Panc1 (cell line): ENCODE data around the gene RPP25L. TPM values are rescaled to one million over a fixed set of nuclear protein-coding genes. Genes with fewer than 3 reads are reported as not detected.

ENCODE experiments used
- ATAC-seq: fragments of 200-7000 bp; cut with Tn5 transposase; 2 replicates; pipeline ENCODE4 v1.9.1; 2020; ENCODE audit warnings: mild to moderate bottlenecking, moderate library complexity
- BruUV-seq: library from RNA; stranded (reverse); fragments of 400-500 nt; replicated peaks from 2 replicates; lab custom pipeline; 2021; lab: Mats Ljungman, UMichigan
- CTCF ChIA-PET: fragments of 300-600 bp; sonication (Branson Sonifier 250); formaldehyde crosslinking; loops from one replicate; lab custom pipeline; 2022; ENCODE audit warnings: antibody characterized with exemption; lab: Charles Lee
- POLR2A ChIA-PET: fragments of 300-600 bp; sonication (Branson Sonifier 250); formaldehyde crosslinking; loops from one replicate; lab custom pipeline; 2022; ENCODE audit warnings: antibody characterized with exemption; lab: Charles Lee
- DNase-seq: peaks from one replicate; pipeline ENCODE4 v3.0.0-alpha.2; 2010; ENCODE audit warnings: low read depth, low spot score
- H3K27ac ChIP-seq: 2 replicates; pipeline ENCODE4 v1.5.1; 2011; ENCODE audit warnings: mild to moderate bottlenecking, low read length, inconsistent platforms
- H3K27me3 ChIP-seq: fragments of 200-500 bp; sonication (Bioruptor generic); 2 replicates; pipeline ENCODE4 v1.6.0; 2014; ENCODE audit warnings: low read length, inconsistent platforms; ENCODE audit not compliant: control insufficient read depth, insufficient read depth
- H3K36me3 ChIP-seq: fragments of 200-500 bp; sonication (Bioruptor generic); 2 replicates; pipeline ENCODE4 v1.5.1; 2014; ENCODE audit warnings: inconsistent platforms, mild to moderate bottlenecking, low read length, moderate library complexity; ENCODE audit not compliant: control insufficient read depth, insufficient read depth
- H3K4me1 ChIP-seq: 2 replicates; pipeline ENCODE4 v1.5.1; 2011; ENCODE audit warnings: inconsistent platforms, mild to moderate bottlenecking, low read length, moderate library complexity; ENCODE audit not compliant: control insufficient read depth, insufficient read depth
- H3K4me3 ChIP-seq, 2 experiments: 2 replicates each; pipeline ENCODE4 v1.5.1; 2011 to 2012; ENCODE audit warnings: low read depth in 2 of 2, low read length in 2 of 2, mild to moderate bottlenecking in 2 of 2, inconsistent platforms in 1 of 2, moderate library complexity in 1 of 2
- H3K9me3 ChIP-seq: fragments of 200-500 bp; sonication (Bioruptor generic); 2 replicates; pipeline ENCODE4 v1.5.1; 2014; ENCODE audit warnings: low read depth, mild to moderate bottlenecking, inconsistent platforms, low read length, moderate library complexity; ENCODE audit not compliant: control insufficient read depth, insufficient read depth
- CTCF ChIP-seq: fragments of 450-650 bp; IDR thresholded peaks from 2 replicates; pipeline ENCODE4 v1.5.1; 2017; ENCODE audit warnings: mild to moderate bottlenecking
- POLR2AphosphoS5 ChIP-seq: IDR thresholded peaks from 2 replicates; pipeline ENCODE4 v1.6.1; 2012; ENCODE audit warnings: mild to moderate bottlenecking, low read depth, low read length, moderate library complexity
- REST ChIP-seq, 2 experiments: IDR thresholded peaks; 2 replicates each; pipeline ENCODE4 v1.6.1; 2011 to 2012; ENCODE audit warnings: low read depth in 2 of 2, control low read depth in 1 of 2, low read length in 1 of 2, mild to moderate bottlenecking in 1 of 2, moderate library complexity in 1 of 2; ENCODE audit not compliant: insufficient read depth in 1 of 2
- SIN3A ChIP-seq: IDR thresholded peaks from 2 replicates; pipeline ENCODE4 v1.6.1; 2012; ENCODE audit warnings: low read depth, mild to moderate bottlenecking, low read length, moderate library complexity, borderline replicate concordance; ENCODE audit not compliant: insufficient read depth
- in situ Hi-C: cut with HindIII; loops from 2 replicates; pipeline ENCODE4 v1.10.0; 2016; ENCODE audit warnings: low sequenced_read_pairs, low pct_unique_long_range_greater_than_20kb
- intact Hi-C: fragments of 100-400 bp; cut with micrococcal nuclease; formaldehyde crosslinking; loops from one replicate; pipeline ENCODE4 v1.10.0; 2022; ENCODE audit not compliant: unreplicated experiment
- total RNA-seq: library from RNA; stranded (reverse); gene quantifications from one replicate; pipeline ENCODE4 v1.2.1, GENCODE V29; 2021; ENCODE audit not compliant: unreplicated experiment

RPP25L gene
- total RNA-seq, 1 experiment from 2014 or later: 30.4 TPM

- H3K9me3 ChIP-seq: no peaks in the 10 kb centered on the region
- DNase-seq (no peak), ATAC-seq (no peak)
- no peaks in the 10 kb centered on the region for H3K36me3 ChIP-seq
- no peak overlapping the region for H3K4me3 ChIP-seq
- no peak overlapping the region for H3K27ac ChIP-seq
- no TSS peak for BruUV-seq
- H3K4me1 ChIP-seq: no peaks in the 10 kb centered on the region
- CTCF ChIA-PET: interaction anchor here (0.6 to 2.5 kb wide), 2 partner anchors 20 to 86 kb away, joined by 3 to 12 read pairs; no protein-coding TSS in a partner anchor
- TF ChIP-seq SIN3A (no peak), REST (IDR thresholded peaks at IDR 0.05; ENCODE audit: insufficient read depth in 1 of 2, low read depth in 2 of 2, low read length in 1 of 2) (no peak), POLR2AphosphoS5 (no peak), CTCF (no peak)
- intact Hi-C loops: no loop called here
- no peaks in the 10 kb centered on the region; the same call in 1 of the 2 replicates for H3K27me3 ChIP-seq
- in situ Hi-C loops: no loop called here
- POLR2A ChIA-PET: interaction anchor here (0.5 to 0.6 kb wide), 3 partner anchors 21 to 352 kb away, joined by 4 to 7 read pairs (median 4); no protein-coding TSS in a partner anchor
Measured at GRCh38 chr9:34582787-34583186, 29.1 kb downstream of the RPP25L start.

- Histone ChIP-seq H3K9me3 (no peaks in the 10 kb centered on the region), H3K4me3 (no peak overlapping the region), H3K4me1 (no peaks in the 10 kb centered on the region), H3K27me3 (no peaks in the 10 kb centered on the region), H3K36me3 (no peaks in the 10 kb centered on the region), H3K27ac (no peak overlapping the region)
- POLR2A ChIA-PET: no interaction called here
- intact Hi-C loops: no loop called here
- CTCF ChIA-PET: interaction anchor here (0.7 to 2.5 kb wide), 2 partner anchors 22 to 177 kb away, joined by 6 to 12 read pairs; no protein-coding TSS in a partner anchor
- no peak for TF ChIP-seq REST (IDR thresholded peaks at IDR 0.05; ENCODE audit: insufficient read depth in 1 of 2, low read depth in 2 of 2, low read length in 1 of 2)
- DNase-seq: no peak
- in situ Hi-C loops: no loop called here
- ATAC-seq: no peak
- no TSS peak for BruUV-seq
Measured at GRCh38 chr9:34581318-34581717, 30.6 kb downstream of the RPP25L start.
